Measurements from ENCODE around the gene NTSR1.

NTSR1 gene

GRCh38 chr20:62688855-62689460, 19.7 kb upstream of the NTSR1 start:
- no peaks in the 10 kb centered on the region for H3K9me3 ChIP-seq (ENCODE audit: insufficient read depth, low read depth, low read length)
- H3F3A ChIP-seq (ENCODE audit: low read depth) = no peaks in the 10 kb centered on the region
- H4K20me1 ChIP-seq (ENCODE audit: insufficient read depth, low read length, poor library complexity, severe bottlenecking) = no peaks in the 10 kb centered on the region
- no peaks in the 10 kb centered on the region for H3K36me3 ChIP-seq (ENCODE audit: insufficient read depth, low read length)
- no peak overlapping the region for H2AFZ ChIP-seq (ENCODE audit: low read length)
- no peak overlapping the region for H3K9ac ChIP-seq (ENCODE audit: low read depth, low read length, poor library complexity, severe bottlenecking)
- H3K4me2 ChIP-seq (ENCODE audit: low read depth, low read length, poor library complexity, severe bottlenecking) = no peak overlapping the region
- H3K9me2 ChIP-seq (replicated peaks; ENCODE audit: low read depth, low read length) = no peaks in the 10 kb centered on the region
- no peaks in the 10 kb centered on the region for H3K27me3 ChIP-seq (ENCODE audit: insufficient read depth, low read length, poor library complexity, severe bottlenecking)
- no peaks in the 10 kb centered on the region for H3K79me2 ChIP-seq (ENCODE audit: insufficient read depth, low read length)
- no peak for TF ChIP-seq EZH2phosphoT487 (IDR thresholded peaks at IDR 0.05; ENCODE audit: borderline replicate concordance)
- TF ChIP-seq, protein P1, sequence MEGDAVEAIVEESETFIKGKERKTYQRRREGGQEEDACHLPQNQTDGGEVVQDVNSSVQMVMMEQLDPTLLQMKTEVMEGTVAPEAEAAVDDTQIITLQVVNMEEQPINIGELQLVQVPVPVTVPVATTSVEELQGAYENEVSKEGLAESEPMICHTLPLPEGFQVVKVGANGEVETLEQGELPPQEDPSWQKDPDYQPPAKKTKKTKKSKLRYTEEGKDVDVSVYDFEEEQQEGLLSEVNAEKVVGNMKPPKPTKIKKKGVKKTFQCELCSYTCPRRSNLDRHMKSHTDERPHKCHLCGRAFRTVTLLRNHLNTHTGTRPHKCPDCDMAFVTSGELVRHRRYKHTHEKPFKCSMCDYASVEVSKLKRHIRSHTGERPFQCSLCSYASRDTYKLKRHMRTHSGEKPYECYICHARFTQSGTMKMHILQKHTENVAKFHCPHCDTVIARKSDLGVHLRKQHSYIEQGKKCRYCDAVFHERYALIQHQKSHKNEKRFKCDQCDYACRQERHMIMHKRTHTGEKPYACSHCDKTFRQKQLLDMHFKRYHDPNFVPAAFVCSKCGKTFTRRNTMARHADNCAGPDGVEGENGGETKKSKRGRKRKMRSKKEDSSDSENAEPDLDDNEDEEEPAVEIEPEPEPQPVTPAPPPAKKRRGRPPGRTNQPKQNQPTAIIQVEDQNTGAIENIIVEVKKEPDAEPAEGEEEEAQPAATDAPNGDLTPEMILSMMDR (conservative IDR thresholded peaks at IDR 0.05; ENCODE audit: low read length) = no peak
- H3K4me1 ChIP-seq (ENCODE audit: insufficient read depth, low read length, poor library complexity, severe bottlenecking) = no peaks in the 10 kb centered on the region
- H3K4me3 ChIP-seq (ENCODE audit: low read length, poor library complexity, severe bottlenecking) = no peak overlapping the region

- Histone ChIP-seq H3K27me3 (ENCODE audit: insufficient read depth, low read length, poor library complexity, severe bottlenecking) (no peaks in the 10 kb centered on the region), H3K4me2 (ENCODE audit: low read depth, low read length, poor library complexity, severe bottlenecking) (no peak overlapping the region), H3K4me1 (ENCODE audit: insufficient read depth, low read length, poor library complexity, severe bottlenecking) (no peaks in the 10 kb centered on the region), H3K36me3 (ENCODE audit: insufficient read depth, low read length) (no peaks in the 10 kb centered on the region), H2AFZ (ENCODE audit: low read length) (no peak overlapping the region), H3K9me3 (ENCODE audit: insufficient read depth, low read depth, low read length) (no peaks in the 10 kb centered on the region), H3K4me3 (ENCODE audit: low read length, poor library complexity, severe bottlenecking) (no peak overlapping the region), H3K9me2 (replicated peaks; ENCODE audit: low read depth, low read length) (no peaks in the 10 kb centered on the region), H3K9ac (ENCODE audit: low read depth, low read length, poor library complexity, severe bottlenecking) (no peak overlapping the region), H3F3A (ENCODE audit: low read depth) (no peaks in the 10 kb centered on the region), H4K20me1 (ENCODE audit: insufficient read depth, low read length, poor library complexity, severe bottlenecking) (no peaks in the 10 kb centered on the region), H3K79me2 (ENCODE audit: insufficient read depth, low read length) (no peaks in the 10 kb centered on the region)
- TF ChIP-seq, protein P1 (conservative IDR thresholded peaks at IDR 0.05; ENCODE audit: low read length) = no peak
- TF ChIP-seq EZH2phosphoT487 (IDR thresholded peaks at IDR 0.05; ENCODE audit: borderline replicate concordance) = no peak
Observed at GRCh38 chr20:62689861-62690260, 18.8 kb upstream of the NTSR1 start.

DNA sequence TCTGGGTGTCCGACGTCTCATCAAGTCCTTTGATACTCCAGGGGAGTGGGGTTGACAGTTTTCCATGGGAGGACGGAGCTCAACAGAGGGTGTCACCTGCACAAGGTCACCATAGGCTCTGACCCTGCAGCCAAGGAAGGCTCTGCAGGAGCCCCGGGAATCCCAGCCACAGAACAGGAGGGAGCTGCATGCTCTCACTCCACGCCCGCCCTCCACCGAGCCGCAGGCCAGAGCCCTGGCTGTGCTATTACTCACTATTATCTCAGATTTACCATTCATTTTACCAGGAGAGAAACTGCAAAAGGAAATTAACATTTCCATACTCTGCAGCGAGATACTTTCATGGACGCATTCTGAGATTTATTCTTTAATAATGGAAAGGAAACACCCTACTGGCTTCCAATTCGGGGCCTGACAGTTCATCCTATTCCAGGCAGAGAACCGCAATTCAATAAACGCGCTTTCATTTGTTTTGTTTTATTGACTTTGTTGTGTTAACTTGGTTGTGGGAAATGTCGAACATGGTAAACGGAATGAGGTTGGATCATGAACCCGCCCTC, 18.3 kb upstream of the NTSR1 start:
- Histone ChIP-seq H3K27me3 (ENCODE audit: insufficient read depth, low read length, poor library complexity, severe bottlenecking) (no peaks in the 10 kb centered on the region), H3K4me1 (ENCODE audit: insufficient read depth, low read length, poor library complexity, severe bottlenecking) (no peaks in the 10 kb centered on the region), H3F3A (ENCODE audit: low read depth) (no peaks in the 10 kb centered on the region), H4K20me1 (ENCODE audit: insufficient read depth, low read length, poor library complexity, severe bottlenecking) (no peaks in the 10 kb centered on the region), H3K9ac (ENCODE audit: low read depth, low read length, poor library complexity, severe bottlenecking) (no peak overlapping the region), H3K9me2 (replicated peaks; ENCODE audit: low read depth, low read length) (no peaks in the 10 kb centered on the region), H3K4me3 (ENCODE audit: low read length, poor library complexity, severe bottlenecking) (no peak overlapping the region), H3K36me3 (ENCODE audit: insufficient read depth, low read length) (no peaks in the 10 kb centered on the region), H3K79me2 (ENCODE audit: insufficient read depth, low read length) (no peaks in the 10 kb centered on the region), H3K4me2 (ENCODE audit: low read depth, low read length, poor library complexity, severe bottlenecking) (no peak overlapping the region), H3K9me3 (ENCODE audit: insufficient read depth, low read depth, low read length) (no peaks in the 10 kb centered on the region), H2AFZ (ENCODE audit: low read length) (no peak overlapping the region)
- no peak for TF ChIP-seq EZH2phosphoT487 (IDR thresholded peaks at IDR 0.05; ENCODE audit: borderline replicate concordance)
- TF ChIP-seq, protein P1 (conservative IDR thresholded peaks at IDR 0.05; ENCODE audit: low read length) = no peak

All from Loucy (cell line).